GM13977 (cell line): Measurements from ENCODE around the gene ITPR3.

ENCODE experiments used
- DNase-seq: peaks from one replicate; pipeline ENCODE4 v3.0.0; 2012; ENCODE audit warnings: low spot score
- in situ Hi-C: fragments of 300-500 bp; cut with MboI; formaldehyde crosslinking; loops from one replicate; pipeline ENCODE4 v1.12.0; 2022; ENCODE audit warnings: low sequenced_read_pairs, low pct_unique_long_range_greater_than_20kb, mixed read lengths, inconsistent platforms; ENCODE audit not compliant: unreplicated experiment
- TF ChIP-seq, protein P1 (sequence below): IDR thresholded peaks from 2 replicates; pipeline ENCODE4 v1.5.1; 2012; ENCODE audit warnings: mild to moderate bottlenecking, control low read depth; ENCODE audit not compliant: insufficient read depth; ENCODE audit errors: extremely low read depth, missing control alignments

The ITPR3 gene

DNA sequence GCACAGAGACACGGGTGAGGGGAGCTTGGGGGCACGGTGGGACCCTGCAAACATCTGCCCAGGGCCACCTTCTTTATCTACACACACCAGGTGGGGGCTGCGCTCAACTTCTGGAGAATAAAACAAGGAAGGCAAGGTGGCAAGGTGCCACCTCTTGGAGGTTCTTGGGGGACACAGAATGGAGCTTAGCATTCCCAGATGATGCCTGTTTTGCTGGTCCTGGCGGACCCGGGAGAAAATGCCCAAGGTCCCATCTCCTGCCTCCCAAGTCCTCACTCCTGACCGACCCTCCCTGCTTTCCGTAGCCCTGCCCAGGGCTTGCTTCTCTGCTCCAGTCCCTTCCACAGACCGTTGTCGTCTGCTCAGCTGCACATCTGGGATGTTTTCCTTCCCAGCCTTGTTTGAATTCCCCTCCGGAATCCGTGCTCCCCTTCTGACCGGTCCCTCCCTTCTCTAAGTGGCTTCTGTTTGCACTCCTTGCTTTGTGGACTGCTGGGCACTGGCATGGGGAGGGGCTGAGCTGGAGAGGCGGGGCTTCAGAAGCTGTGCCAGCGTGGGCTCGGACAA, 13.1 kb downstream of the ITPR3 start:
- in situ Hi-C loops: no loop called here
- no peak for DNase-seq
- TF ChIP-seq, protein P1, sequence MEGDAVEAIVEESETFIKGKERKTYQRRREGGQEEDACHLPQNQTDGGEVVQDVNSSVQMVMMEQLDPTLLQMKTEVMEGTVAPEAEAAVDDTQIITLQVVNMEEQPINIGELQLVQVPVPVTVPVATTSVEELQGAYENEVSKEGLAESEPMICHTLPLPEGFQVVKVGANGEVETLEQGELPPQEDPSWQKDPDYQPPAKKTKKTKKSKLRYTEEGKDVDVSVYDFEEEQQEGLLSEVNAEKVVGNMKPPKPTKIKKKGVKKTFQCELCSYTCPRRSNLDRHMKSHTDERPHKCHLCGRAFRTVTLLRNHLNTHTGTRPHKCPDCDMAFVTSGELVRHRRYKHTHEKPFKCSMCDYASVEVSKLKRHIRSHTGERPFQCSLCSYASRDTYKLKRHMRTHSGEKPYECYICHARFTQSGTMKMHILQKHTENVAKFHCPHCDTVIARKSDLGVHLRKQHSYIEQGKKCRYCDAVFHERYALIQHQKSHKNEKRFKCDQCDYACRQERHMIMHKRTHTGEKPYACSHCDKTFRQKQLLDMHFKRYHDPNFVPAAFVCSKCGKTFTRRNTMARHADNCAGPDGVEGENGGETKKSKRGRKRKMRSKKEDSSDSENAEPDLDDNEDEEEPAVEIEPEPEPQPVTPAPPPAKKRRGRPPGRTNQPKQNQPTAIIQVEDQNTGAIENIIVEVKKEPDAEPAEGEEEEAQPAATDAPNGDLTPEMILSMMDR: no peak

DNA sequence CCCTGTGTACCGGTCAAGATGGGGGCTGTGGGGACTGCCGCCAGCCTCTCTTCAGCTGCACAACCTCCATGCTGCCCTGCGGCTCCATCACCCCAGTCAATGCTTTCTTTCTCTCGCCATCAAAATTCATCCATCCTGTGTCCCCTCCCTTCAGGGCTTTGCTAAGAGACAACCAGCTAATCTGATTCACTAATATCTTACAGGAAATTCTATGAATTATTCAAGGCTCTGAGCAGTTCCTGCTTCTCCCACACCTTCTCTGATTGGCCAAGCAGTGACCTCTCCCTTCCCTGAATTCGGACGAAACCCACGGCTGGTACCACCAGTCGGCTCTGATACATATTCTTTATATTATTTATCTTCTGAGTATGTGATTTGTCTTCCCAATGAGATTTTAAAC, 13.8 kb downstream of the ITPR3 start:
- TF ChIP-seq, protein P1: no peak

DNA sequence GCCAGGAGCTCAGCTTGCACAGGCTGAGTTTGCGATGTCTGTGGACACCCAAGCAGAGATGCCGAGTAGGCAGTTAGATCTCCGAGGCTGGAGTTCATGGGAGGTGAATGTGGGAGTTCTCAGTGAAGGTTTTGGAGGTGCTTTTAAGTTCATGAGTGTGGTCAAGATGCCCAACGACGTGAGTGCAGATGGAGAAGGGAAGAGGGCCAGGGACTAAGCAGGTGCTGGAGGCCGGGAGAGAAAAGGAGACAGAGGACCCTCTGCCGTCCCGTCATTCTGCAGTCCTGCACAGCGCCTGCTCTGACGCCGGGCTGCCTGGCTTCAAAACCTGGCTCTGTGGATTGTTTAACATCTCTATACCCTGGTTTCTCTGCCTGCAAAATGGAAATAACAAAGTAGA, 15.5 kb downstream of the ITPR3 start:
- DNase-seq: no peak
- in situ Hi-C loops: no loop called here
- TF ChIP-seq, protein P1: no peak

More for the DNA sequence above, 13.8 kb downstream of the ITPR3 start:
- in situ Hi-C loops: no loop called here
- no peak for DNase-seq

DNA sequence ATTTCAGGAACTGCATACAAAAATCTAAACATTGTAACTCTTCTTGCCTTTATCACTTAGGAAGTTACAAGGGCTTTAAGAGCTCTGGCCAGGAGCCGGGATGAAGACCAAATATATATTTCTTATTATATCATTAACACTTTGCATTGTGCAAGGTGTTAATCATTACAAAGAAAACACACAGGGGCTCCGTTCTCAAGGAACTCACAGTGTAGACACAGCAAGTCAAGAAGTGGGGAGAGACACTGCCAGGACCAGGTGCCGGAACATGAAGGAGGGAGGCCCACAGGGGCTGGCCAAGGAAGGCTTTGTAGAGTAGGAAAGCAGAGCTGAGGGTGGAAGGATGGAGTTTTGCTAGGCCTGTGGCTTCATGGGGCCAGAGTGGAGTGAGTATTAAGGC, 17.4 kb downstream of the ITPR3 start:
- TF ChIP-seq, protein P1: no peak
- no peak for DNase-seq
- in situ Hi-C loops: no loop called here

DNA sequence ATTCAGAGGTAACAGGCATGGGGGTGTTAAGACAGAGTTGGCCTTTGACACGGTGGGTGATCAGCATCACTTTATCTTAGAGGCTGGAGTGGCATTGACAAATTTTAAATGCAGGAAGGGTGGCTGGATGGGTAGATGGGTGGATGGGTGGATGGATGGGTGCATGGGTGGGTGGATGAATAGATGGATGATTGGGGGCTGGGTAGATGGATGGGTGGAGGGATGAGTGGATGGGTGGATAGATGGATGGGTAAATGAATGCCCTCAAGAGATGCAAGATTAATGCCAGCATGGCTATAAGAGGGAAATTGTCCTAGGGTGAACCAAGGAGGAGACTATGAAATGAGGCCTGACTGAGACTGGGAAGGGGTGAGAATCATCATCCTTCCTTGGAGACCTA, 18.4 kb downstream of the ITPR3 start:
- no peak for DNase-seq
- in situ Hi-C loops: no loop called here
- TF ChIP-seq, protein P1: no peak

DNA sequence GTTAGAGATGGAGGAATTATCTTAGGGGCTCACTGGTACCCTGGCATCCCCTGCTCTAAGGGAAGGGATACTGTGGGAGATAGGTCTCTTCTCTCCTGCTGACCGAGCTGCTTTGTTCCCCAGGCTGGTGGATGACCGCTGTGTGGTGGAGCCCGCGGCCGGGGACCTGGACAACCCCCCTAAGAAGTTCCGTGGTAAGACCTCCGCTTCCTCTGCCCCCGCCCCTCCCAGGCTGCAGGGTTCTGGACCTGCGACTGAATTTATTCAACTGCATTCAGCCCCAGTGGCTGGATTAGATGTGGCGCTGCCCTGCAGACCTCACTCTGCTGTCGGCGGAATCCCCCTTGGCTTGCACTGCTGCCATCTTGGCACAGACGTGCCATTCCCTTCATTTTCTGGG, 19.2 kb downstream of the ITPR3 start:
- in situ Hi-C loops: no loop called here
- TF ChIP-seq, protein P1: no peak
- DNase-seq: no peak

DNA sequence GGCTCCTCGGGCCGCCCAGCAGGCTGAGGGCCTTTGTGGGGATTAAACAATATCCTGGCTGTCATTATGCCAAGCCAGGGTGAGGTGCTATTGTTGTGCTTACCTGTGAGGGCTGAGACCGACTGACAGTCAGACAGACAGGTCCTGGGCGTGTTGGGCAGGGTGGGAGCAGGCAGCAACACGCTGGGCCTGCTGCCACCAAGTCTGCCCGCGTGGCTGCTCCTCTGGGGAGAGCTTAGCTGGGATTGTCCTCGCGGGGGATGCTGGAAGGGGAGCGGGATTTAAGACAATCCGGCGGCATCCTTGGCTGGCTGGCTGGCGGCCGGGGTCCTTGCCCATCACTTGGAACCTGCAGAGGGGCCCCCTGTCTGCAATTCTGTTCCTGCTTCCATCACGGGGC, 20.0 kb downstream of the ITPR3 start:
- in situ Hi-C loops: no loop called here
- TF ChIP-seq, protein P1: no peak
- no peak for DNase-seq
